GM19452 (cell line): ENCODE measurements around the gene CT47A7.
"Not testable (repeated sequence)": the region's sequence is repeated elsewhere in the genome, so short reads cannot be mapped to it uniquely, and the experiment has no call there.

ENCODE experiments used
- ATAC-seq: cut with Tn5 transposase; IDR thresholded peaks from one replicate; pipeline ENCODE4 v1.9.1; 2021; ENCODE audit not compliant: unreplicated experiment

CT47A7 gene

GRCh38 chrX:120956500-120956899, at the start of gene CT47A7:
Gene CT47A7 (minus strand): TSS chrX:120956600. CDS start chrX:120956345, 255 bp downstream.
- ATAC-seq: not testable (repeated sequence)

GRCh38 chrX:121000589-121000988, 44.2 kb upstream of the CT47A7 start:
- ATAC-seq: no peak

DNA sequence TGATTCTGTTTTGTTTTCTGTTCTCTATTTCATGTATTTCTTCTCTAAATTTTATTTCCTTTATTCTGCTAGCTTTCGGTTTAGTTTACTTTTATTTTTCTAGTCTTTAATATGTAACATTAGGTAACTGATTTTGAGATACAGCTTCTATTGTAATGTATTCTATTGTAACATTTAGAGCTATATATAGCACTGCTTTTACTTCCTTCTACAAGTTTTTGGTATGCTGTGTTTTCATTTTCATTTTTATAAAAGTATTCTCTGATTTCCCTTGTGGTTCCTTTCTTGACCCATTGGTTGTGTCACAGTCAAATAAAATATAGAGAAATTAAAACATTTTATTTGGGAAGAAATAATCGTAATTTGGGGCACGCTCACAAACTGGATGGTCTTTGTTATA, 43.0 kb upstream of the CT47A7 start:
- no peak for ATAC-seq

GRCh38 chrX:120985660-120986059, 29.3 kb upstream of the CT47A7 start, which contains the start of gene CT47A1:
Gene CT47A1 (minus strand): TSS chrX:120985760. CDS start chrX:120985529, 231 bp downstream.
- not testable (repeated sequence) for ATAC-seq
